K562 (cell line): ENCODE data around the gene RAD23B. TPM values are rescaled to one million over a fixed set of nuclear protein-coding genes. Genes with fewer than 3 reads are reported as not detected.

ENCODE experiments used
- ATAC-seq: fragments of 200-7000 bp; cut with Tn5 transposase; 3 replicates; pipeline ENCODE4 v1.9.1; 2020; ENCODE audit warnings: moderate library complexity
- BruUV-seq: library from RNA; stranded (reverse); fragments of 400-500 nt; replicated peaks from 2 replicates; lab custom pipeline; 2021; lab: Mats Ljungman, UMichigan
- CTCF ChIA-PET: fragments of 300-600 bp; formaldehyde crosslinking; extraction: SDS; loops from one replicate; lab custom pipeline; 2021; ENCODE audit warnings: low intra/inter-chr PET ratio; lab: Yijun Ruan, JAX
- POLR2A ChIA-PET: fragments of 300-600, 350-650 bp; sonication (Branson Sonifier 250); formaldehyde crosslinking; extraction: SDS; loops from one replicate; lab custom pipeline; 2021; ENCODE audit warnings: antibody characterized with exemption, inconsistent platforms; lab: Yijun Ruan, JAX
- DNase-seq, 4 experiments: peaks; one replicate each; pipeline versions ENCODE4 v3.0.0 to v3.0.0-alpha.2; 2011 to 2018; ENCODE audit warnings: low spot score in 3 of 4, mixed read lengths in 3 of 4; ENCODE audit errors: extremely low read depth in 1 of 4
- FAIRE-seq: peaks from 2 replicates; lab custom pipeline; 2011; peaks lifted over from hg19 to GRCh38; lab: Jason Lieb, UNC
- H2AFZ ChIP-seq: 2 replicates; pipeline ENCODE4 v1.6.0; 2011; ENCODE audit warnings: low read depth, low read length, control low read depth, inconsistent platforms
- H3K27ac ChIP-seq: fragments of 200-600 bp; 3 replicates; pipeline ENCODE4 v1.8.0; 2011; ENCODE audit warnings: low read depth, mild to moderate bottlenecking, control low read depth, inconsistent platforms, low read length, moderate library complexity, mixed read lengths; ENCODE audit errors: extremely low read depth
- H3K27me3 ChIP-seq, 2 experiments: fragments of 300-600 bp in 1 of 2; 2 replicates in 1 of 2; 3 replicates in 1 of 2; pipeline versions ENCODE4 v1.6.0 to v1.8.0; 2011; ENCODE audit warnings: inconsistent platforms in 2 of 2, low read length in 2 of 2, mild to moderate bottlenecking in 1 of 2, mixed read lengths in 1 of 2, moderate library complexity in 1 of 2; ENCODE audit not compliant: control insufficient read depth in 2 of 2, insufficient read depth in 2 of 2
- H3K36me3 ChIP-seq: fragments of 300-600 bp; 3 replicates; pipeline ENCODE4 v1.8.0; 2011; ENCODE audit warnings: mild to moderate bottlenecking, low read length, inconsistent platforms; ENCODE audit not compliant: control insufficient read depth, insufficient read depth
- H3K4me1 ChIP-seq, 2 experiments: fragments of 200-600 bp in 1 of 2; replicated peaks in 1 of 2; 2 replicates in 1 of 2; 3 replicates in 1 of 2; pipeline versions ENCODE4 v1.5.1 to v1.8.0; 2011; ENCODE audit warnings: inconsistent platforms in 2 of 2, low read length in 2 of 2, mild to moderate bottlenecking in 1 of 2, mixed read lengths in 1 of 2, moderate library complexity in 1 of 2; ENCODE audit not compliant: control insufficient read depth in 2 of 2, insufficient read depth in 2 of 2
- H3K4me2 ChIP-seq: 2 replicates; pipeline ENCODE4 v1.6.1; 2011; ENCODE audit warnings: low read length, control low read depth, inconsistent platforms, mixed read lengths; ENCODE audit not compliant: insufficient read depth
- H3K4me3 ChIP-seq: fragments of 200-600 bp; sonication (generic), shearing (Covaris generic); 2 replicates; pipeline ENCODE4 v1.5.1; 2016; ENCODE audit warnings: control low read depth, inconsistent platforms
- H3K79me2 ChIP-seq: fragments of 200-600 bp; 3 replicates; pipeline ENCODE4 v1.8.0; 2011; ENCODE audit warnings: low read length, inconsistent platforms; ENCODE audit not compliant: control insufficient read depth, insufficient read depth
- H3K9ac ChIP-seq, 2 experiments: 2 replicates each; pipeline versions ENCODE4 v1.6.0 to v1.6.1; 2011; ENCODE audit warnings: low read depth in 2 of 2, low read length in 2 of 2, control low read depth in 1 of 2, inconsistent platforms in 1 of 2, mild to moderate bottlenecking in 1 of 2, mixed read lengths in 1 of 2; ENCODE audit not compliant: insufficient read depth in 1 of 2
- H3K9me1 ChIP-seq: one replicate; pipeline ENCODE4 v1.6.0; 2011; ENCODE audit warnings: inconsistent platforms, mild to moderate bottlenecking, low read length, moderate library complexity; ENCODE audit not compliant: control insufficient read depth, insufficient read depth
- H3K9me3 ChIP-seq: replicated peaks from 2 replicates; pipeline ENCODE4 v1.5.1; 2011; ENCODE audit warnings: low read depth, low read length, inconsistent platforms; ENCODE audit not compliant: control insufficient read depth, insufficient read depth
- H4K20me1 ChIP-seq: replicated peaks from 2 replicates; pipeline ENCODE4 v1.6.1; 2011; ENCODE audit warnings: low read length, inconsistent platforms, mixed read lengths; ENCODE audit not compliant: control insufficient read depth, insufficient read depth
- ATF2 ChIP-seq: sonication (generic); formaldehyde crosslinking; IDR thresholded peaks from 2 replicates; pipeline ENCODE4 v1.8.1; 2022; ENCODE audit warnings: missing genetic modification reagents
- DIDO1 ChIP-seq: fragments of 450-650 bp; IDR thresholded peaks from 2 replicates; pipeline ENCODE4 v1.6.1; 2016; ENCODE audit warnings: low read depth, missing biosample characterization, missing genetic modification characterization
- ILF3 ChIP-seq: fragments of 450-650 bp; IDR thresholded peaks from 2 replicates; pipeline ENCODE4 v1.6.1; 2018; ENCODE audit warnings: antibody characterized with exemption, mild to moderate bottlenecking, moderate library complexity, borderline replicate concordance
- ILK ChIP-seq: fragments of 450-650 bp; IDR thresholded peaks from 2 replicates; pipeline ENCODE4 v1.6.1; 2016; ENCODE audit warnings: missing genetic modification characterization, low read depth, mild to moderate bottlenecking, missing compliant biosample characterization, moderate library complexity, borderline replicate concordance
- KHSRP ChIP-seq: fragments of 450-650 bp; IDR thresholded peaks from 2 replicates; pipeline ENCODE4 v1.6.1; 2017
- LCOR ChIP-seq: sonication (generic); formaldehyde crosslinking; IDR thresholded peaks from 2 replicates; pipeline ENCODE4 v1.8.0; 2022; ENCODE audit warnings: mild to moderate bottlenecking, missing genetic modification reagents
- NRF1 ChIP-seq, 2 experiments: fragments of 450-650 bp; IDR thresholded peaks in 1 of 2; conservative IDR thresholded peaks in 1 of 2; 2 replicates each; pipeline ENCODE4 v1.6.1; 2014; ENCODE audit warnings: mild to moderate bottlenecking in 2 of 2
- NUFIP1 ChIP-seq: fragments of 450-650 bp; IDR thresholded peaks from 2 replicates; pipeline ENCODE4 v1.6.1; 2018; ENCODE audit not compliant: partially characterized antibody
- PHF8 ChIP-seq: fragments of 200-600 bp; sonication (generic); IDR thresholded peaks from 2 replicates; pipeline ENCODE4 v1.6.1; 2012; ENCODE audit warnings: mixed run types, mild to moderate bottlenecking, inconsistent platforms, low read length, moderate library complexity, borderline replicate concordance
- PML ChIP-seq: IDR thresholded peaks from 2 replicates; pipeline ENCODE4 v1.6.1; 2012; ENCODE audit warnings: low read length, inconsistent platforms
- POLR2A ChIP-seq: fragments of 450-650 bp; conservative IDR thresholded peaks from 2 replicates; pipeline ENCODE4 v1.6.1; 2016
- POLR2AphosphoS5 ChIP-seq: IDR thresholded peaks from 2 replicates; pipeline ENCODE4 v1.6.1; 2011; ENCODE audit warnings: mild to moderate bottlenecking, low read depth, low read length, moderate library complexity; ENCODE audit not compliant: control insufficient read depth, insufficient read depth
- POLR2B ChIP-seq: fragments of 450-650 bp; IDR thresholded peaks from 2 replicates; pipeline ENCODE4 v1.6.1; 2018; ENCODE audit warnings: low read depth; ENCODE audit not compliant: partially characterized antibody
- POLR2H ChIP-seq: IDR thresholded peaks from 2 replicates; pipeline ENCODE4 v1.6.1; 2016; ENCODE audit warnings: missing genetic modification characterization, low read depth, mild to moderate bottlenecking, control low read depth, missing compliant biosample characterization, moderate library complexity
- RNF219 ChIP-seq: fragments of 250-450 bp; sonication (Bioruptor Pico); IDR thresholded peaks from 2 replicates; pipeline ENCODE4 v1.5.0; 2022; ENCODE audit warnings: mild to moderate bottlenecking
- SAFB ChIP-seq: fragments of 200-400 bp; formaldehyde crosslinking; IDR thresholded peaks from 2 replicates; pipeline ENCODE4 v1.6.1; 2017; ENCODE audit warnings: low read depth, low read length, borderline replicate concordance
- THRAP3 ChIP-seq: fragments of 450-650 bp; IDR thresholded peaks from 2 replicates; pipeline ENCODE4 v1.6.1; 2016; ENCODE audit warnings: mild to moderate bottlenecking, inconsistent platforms, borderline replicate concordance
- ZNF830 ChIP-seq: fragments of 250-450 bp; sonication (Bioruptor Pico); IDR thresholded peaks from 2 replicates; pipeline ENCODE4 v1.5.0; 2021; ENCODE audit warnings: mild to moderate bottlenecking
- WGBS: fragments of 100-300 bp; shearing (Covaris generic); methylation state at CpG from one replicate; pipeline ENCODE4 v1.1.6; 2016; ENCODE audit warnings: low coverage, mixed read lengths; ENCODE audit not compliant: insufficient coverage; ENCODE audit errors: missing lambda C conversion rate; 5-methylcytosine and 5-hydroxymethylcytosine counted together
- in situ Hi-C: fragments of 300-500 bp; cut with MboI; formaldehyde crosslinking; loops from 4 replicates; pipeline ENCODE4 v1.15.0; 2018; ENCODE audit warnings: inconsistent platforms, mixed read lengths
- intact Hi-C: fragments of 100-400 bp; cut with micrococcal nuclease; formaldehyde crosslinking; loops from 2 replicates; pipeline ENCODE4 v1.14.2; 2022
- polyA plus RNA-seq, 8 experiments: library from polyadenylated mRNA; depleted of rRNA in 4 of 8; stranded (reverse) in 5 of 8; unstranded in 3 of 8; fragments of >200 nt; fragmentation: Nextera tagmentation in 2 of 8; fragmentation: Illumina TruSeq in 1 of 8; extraction: Ambion mirVana in 2 of 8; extraction: Trizol in 1 of 8; gene quantifications; 2 replicates each; pipeline versions ENCODE4 v1.2.1 to v1.2.3, GENCODE V29; 2011 to 2014; ENCODE audit warnings: inconsistent platforms in 1 of 8, missing spikeins in 1 of 8
- total RNA-seq, 7 experiments: library from RNA; depleted of rRNA in 6 of 7; stranded (reverse); fragments of >200 nt in 6 of 7; fragmentation: Illumina TruSeq in 2 of 7; extraction: Trizol in 2 of 7; gene quantifications; 2 replicates each; pipeline versions ENCODE4 v1.2.1 to v1.2.3, GENCODE V29; 2011 to 2021; ENCODE audit warnings: low replicate concordance in 1 of 7

Gene RAD23B
- total and polyA plus RNA-seq, 9 of the 15 experiments (the other 6 are each of a cell fraction or from before 2014, with no cell fraction given) = 14.5 to 184 (median 114) TPM

- no peak for ATAC-seq
- Histone ChIP-seq H3K36me3 (peaks cover 89% of the 10 kb centered on the region), H2AFZ (no peak overlapping the region), H3K27me3 (no peaks in the 10 kb centered on the region), H3K9me3 (no peaks in the 10 kb centered on the region), H3K4me2 (no peak overlapping the region), H3K4me1 (no peaks in the 10 kb centered on the region), H3K4me3 (no peak overlapping the region), H3K9me1 (no peaks in the 10 kb centered on the region), H4K20me1 (no peaks in the 10 kb centered on the region; the same call in 1 of the 2 replicates), H3K79me2 (peaks cover 3% of the 10 kb centered on the region; the same call in 2 of the 3 replicates), H3K27ac (no peak overlapping the region), H3K9ac (no peak overlapping the region)
- no peak for DNase-seq
- in situ Hi-C loops = no loop called here
- no TSS peak for BruUV-seq
- 0 out of 2 replicates have a peak, but pooled peaks have one; percentile 24 for TF ChIP-seq THRAP3
- 0 out of 2 replicates have a peak, but pooled peaks have one; percentile 2 for TF ChIP-seq KHSRP
- TF ChIP-seq POLR2H (tag) = no peak
- TF ChIP-seq NUFIP1 = no peak
- 0 out of 2 replicates have a peak, but pooled peaks have one; percentile 48 for TF ChIP-seq ILF3
- no peak for TF ChIP-seq ZNF830 (CRISPR knock-in tag)
- peak; percentile 61 for TF ChIP-seq POLR2A
- peak; percentile 67 for TF ChIP-seq POLR2B
- TF ChIP-seq ILK (tag) = no peak
- TF ChIP-seq DIDO1 (tag) = no peak
- TF ChIP-seq LCOR (CRISPR knock-in tag) = no peak
- 0 out of 2 replicates have a peak, but pooled peaks have one; percentile 3 for TF ChIP-seq PML
- no peak for TF ChIP-seq PHF8
- TF ChIP-seq NRF1 (conservative IDR thresholded peaks at IDR 0.05 in 1 of 2, IDR thresholded peaks at IDR 0.05 in 1 of 2) = no peak
- no peak for TF ChIP-seq SAFB
- no peak for TF ChIP-seq RNF219 (CRISPR knock-in tag)
- no peak for TF ChIP-seq ATF2 (CRISPR knock-in tag)
- peak; percentile 16; the same call in 1 of the 2 replicates for TF ChIP-seq POLR2AphosphoS5
- ChIA-PET POLR2A (interaction anchor here (0.8 to 1.0 kb wide), 2 partner anchors 9 to 50 kb away, joined by 4 read pairs; partner anchors contain the start of gene RAD23B), CTCF (no interaction called here)
- no peak for FAIRE-seq
- WGBS = 93% methylated on average over 2 of the region's 2 CpGs
- intact Hi-C loops = no loop called here
Measured at GRCh38 chr9:107333363-107333762, 50.3 kb downstream of the RAD23B start.
